HG02840 (cell line): Measurements from ENCODE around the gene ADARB2.

Source experiments
- ATAC-seq: cut with Tn5 transposase; IDR thresholded peaks from one replicate; pipeline ENCODE4 v1.9.1; 2021; ENCODE audit warnings: mild to moderate bottlenecking, moderate library complexity, moderate number of reproducible peaks; ENCODE audit not compliant: unreplicated experiment, low FRiP score

The ADARB2 gene

DNA sequence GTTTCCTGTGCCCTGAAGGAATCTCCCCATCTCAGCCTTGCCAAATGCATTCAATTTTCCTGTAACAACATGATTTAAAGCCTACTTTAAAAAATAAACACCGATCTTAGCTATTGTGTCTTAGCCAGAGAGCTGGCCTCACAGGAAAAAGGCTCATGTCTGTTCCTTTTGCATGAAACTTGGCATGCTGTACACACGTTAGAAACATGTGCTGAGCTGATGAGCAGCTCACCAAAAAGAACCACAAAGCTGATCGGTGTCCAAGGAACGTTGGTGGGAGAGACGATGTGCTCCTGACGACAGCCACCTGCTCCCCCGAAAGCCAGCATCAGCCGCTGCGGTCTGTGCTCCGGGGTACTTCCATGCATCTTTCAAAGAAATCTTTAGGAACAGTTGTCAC, 135.9 kb downstream of the ADARB2 start:
- ATAC-seq, result no peak

DNA sequence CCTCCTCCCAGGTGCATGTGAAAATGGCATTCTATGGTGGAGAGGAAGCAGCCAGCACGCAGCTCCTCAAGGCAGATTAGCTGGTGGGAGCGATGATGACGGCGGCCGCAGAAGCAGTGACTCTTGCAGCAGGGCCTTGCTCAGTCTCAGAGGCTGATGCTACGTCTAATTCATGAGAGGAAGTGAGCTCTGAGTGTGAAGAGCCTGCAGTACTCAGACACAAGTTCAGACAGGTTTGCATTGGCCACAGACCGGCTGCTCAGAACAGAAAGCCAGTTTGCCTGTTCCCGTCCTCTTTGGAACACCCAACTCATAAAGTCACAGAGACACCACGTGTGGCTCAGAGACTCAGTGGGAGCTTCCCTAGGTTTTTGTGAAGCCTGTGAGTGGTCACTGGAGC, 136.5 kb downstream of the ADARB2 start:
- no peak for ATAC-seq

- no peak for ATAC-seq
Measured at GRCh38 chr10:1598393-1599153, 138.8 kb downstream of the ADARB2 start.

DNA sequence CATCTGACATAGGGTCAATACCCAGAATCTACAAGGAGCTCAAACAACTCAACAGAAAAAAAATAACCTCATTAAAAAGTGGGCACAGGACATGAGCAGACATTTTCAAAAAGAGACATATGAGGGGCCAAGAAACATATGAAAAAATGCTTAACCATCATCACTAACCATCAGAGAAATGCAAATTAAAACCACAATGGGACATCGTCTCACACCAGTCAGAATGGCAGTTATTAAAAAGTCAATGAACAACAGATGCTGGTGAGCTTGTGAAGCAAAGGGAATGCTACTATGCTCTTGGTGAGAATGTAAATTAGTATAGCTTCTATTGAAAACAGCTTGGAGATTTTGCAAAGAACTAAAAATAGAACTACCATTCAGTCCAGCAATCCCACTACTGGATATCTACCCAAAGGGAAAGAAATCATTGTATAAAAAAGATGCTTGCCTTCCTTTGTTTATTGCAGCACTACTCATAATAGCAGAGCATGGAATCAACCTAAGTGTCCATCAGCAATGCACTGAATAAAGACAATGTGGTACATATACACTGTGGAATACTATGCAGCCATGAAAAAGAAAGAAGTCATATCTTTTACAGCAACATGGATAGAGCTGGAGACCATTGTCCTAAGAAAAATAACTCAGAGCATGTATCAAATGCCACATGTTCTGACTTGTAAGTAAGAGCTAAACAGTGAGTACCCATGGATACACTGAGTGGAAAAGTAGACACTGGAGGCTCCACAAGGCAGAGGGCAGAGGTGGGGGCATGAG, 139.8 kb downstream of the ADARB2 start:
- no peak for ATAC-seq

- no peak for ATAC-seq
Measured at GRCh38 chr10:1596482-1597099, 140.7 kb downstream of the ADARB2 start.

DNA sequence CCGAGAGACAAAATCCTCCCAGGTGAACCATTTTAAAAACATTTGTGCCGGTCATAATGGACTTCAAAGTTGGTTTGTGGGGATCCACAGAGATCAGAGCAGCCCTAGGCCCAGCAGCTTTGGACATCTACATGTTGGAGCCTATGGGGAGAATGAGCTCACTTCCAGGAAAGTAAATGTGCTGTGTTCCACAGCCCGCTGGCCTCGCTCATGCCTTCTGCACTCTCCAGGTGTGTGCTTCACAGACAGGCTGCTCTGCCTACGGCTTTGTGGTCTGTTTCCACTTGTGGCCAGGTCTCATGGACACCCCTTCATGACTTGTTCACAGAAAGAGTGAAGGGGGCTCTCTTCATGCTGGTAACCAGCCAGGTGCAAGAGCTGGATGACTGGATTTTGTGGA, 141.6 kb downstream of the ADARB2 start:
- no peak for ATAC-seq

DNA sequence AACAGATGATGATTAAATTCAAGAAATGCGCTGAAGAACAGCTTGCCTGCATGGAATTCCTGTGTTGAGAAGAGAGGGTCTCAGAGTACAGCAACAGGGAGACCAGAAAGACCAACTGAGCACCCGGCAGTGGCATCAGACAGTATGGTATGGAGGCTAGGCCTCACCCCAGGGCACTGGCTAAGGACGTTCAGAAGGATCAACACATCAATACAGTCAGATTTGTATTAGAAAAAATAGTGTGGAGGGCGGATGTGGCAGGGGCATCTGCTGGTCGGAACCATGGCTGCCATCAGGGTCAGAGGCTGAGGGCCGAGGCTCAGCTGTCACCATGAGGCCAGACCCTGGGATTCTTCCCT, 142.1 kb downstream of the ADARB2 start:
- ATAC-seq, result no peak

DNA sequence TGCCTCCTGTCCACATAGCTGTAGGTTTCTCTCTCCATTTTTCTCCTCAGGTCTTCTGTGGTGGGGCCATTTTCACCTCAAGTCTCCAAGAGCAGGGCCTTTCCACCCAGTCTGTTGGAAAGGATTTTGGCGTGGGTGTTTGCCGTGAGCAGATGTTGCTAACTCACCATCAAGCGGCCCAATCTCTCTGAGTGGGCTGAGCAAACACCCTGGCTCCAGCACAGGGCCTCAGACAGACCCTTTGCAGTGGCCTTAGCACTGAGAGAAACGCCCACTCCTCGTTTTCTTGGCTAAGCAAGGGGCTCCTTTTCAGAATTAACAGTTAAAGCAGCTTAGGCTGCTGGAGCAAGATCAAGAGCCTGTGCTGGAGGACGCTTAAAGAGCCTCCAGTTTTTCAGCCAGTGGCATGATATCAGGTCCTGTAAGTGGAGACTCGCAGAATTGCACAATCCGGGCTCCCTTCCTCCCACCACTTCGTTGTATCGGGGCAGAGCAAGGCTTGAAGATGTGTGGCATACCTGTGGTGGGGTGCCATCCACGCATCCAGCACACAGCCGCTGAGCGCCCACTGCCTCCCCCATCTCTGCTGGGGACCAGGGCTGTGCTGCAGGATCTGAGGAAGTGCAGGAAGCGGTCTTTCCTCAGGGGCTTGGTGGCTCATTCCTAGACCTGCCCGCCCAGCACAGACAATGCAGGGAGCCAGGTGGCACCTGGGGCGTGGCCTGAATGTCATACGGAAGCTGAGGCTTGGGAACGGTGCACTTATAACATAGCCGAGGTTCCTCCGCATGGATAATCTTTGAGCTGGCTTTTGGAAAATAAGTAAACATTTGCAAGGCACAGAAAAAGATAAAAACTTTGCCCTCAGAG, 142.7 kb downstream of the ADARB2 start:
- ATAC-seq, result no peak

DNA sequence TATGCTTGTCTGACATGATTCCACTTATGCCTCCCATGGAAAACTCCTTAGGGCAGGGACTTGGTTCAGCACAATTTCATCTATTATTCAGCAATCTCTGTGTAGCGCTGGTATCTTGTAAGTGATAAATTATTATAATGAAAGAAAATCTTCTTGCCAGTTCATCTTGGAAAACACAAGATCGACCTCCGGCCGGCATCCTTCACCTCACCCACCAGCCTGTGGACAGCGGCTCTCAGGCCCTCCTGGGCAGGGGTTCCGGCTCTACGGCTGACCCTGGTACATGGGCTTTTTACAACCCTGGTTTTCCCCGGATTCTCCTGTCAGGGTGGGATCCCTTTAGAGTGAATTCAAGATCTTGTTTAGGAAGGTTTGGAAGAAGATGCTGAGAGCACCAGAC, 145.6 kb downstream of the ADARB2 start:
- ATAC-seq, result no peak

DNA sequence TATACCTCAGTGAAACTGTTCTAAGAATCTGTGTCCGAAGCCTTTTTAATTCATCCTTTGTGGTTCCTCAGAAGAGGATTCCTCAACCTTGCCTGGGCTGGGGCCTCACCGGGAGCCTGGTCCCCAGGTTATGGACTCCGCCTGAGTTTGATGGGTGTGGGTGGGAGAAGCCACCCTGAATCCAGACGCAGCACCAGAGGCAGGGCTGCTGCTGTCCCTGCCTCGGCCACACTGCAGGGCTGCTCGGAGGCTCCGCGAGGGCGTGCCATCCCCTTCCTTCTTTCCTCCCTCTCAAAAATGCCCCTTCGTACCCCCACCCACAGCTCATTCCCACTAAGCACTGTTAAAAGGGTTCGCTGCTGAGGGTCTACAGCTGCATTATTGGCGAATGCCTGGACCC, 146.3 kb downstream of the ADARB2 start:
- no peak for ATAC-seq

DNA sequence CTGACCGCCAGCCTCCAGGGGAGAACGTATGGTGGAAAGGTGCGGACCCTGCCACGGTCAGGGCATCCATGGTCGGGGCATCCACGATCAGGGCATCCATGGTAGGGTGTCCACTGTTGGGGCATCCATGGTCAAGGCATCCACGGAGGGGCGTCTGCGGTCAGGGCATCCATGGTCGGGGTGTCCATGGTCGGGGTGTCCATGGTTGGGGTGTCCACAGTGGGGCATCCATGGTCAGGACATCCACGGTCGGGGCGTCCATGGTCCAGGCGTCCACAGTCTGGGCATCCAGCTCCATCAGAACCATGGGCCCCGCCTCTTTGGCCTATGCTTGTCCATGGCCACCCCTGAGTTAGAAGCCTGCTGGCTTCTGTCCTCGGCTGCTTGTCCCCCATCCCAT, 148.1 kb downstream of the ADARB2 start:
- ATAC-seq, result no peak

DNA sequence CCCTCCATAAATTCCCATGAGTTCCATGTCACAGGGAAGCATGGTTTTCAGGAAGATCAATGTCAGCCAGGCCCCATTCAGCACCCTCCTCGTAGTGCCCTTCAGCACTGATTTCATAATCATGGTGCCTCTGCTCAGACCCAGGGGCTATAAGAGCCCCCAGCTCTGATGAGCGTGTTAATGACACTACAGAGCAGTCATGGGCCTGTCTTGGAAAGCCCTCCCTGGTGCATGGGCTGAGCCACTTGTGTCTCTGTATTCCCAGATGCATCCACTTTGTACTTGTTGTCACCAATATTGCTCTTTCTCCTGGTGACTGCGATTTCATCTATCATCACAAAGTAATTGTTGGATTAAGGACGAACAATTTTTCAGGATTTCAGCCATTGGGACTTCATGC, 154.6 kb downstream of the ADARB2 start:
- no peak for ATAC-seq

- ATAC-seq, result no peak
Measured at GRCh38 chr10:1581189-1581588, 156.1 kb downstream of the ADARB2 start.

DNA sequence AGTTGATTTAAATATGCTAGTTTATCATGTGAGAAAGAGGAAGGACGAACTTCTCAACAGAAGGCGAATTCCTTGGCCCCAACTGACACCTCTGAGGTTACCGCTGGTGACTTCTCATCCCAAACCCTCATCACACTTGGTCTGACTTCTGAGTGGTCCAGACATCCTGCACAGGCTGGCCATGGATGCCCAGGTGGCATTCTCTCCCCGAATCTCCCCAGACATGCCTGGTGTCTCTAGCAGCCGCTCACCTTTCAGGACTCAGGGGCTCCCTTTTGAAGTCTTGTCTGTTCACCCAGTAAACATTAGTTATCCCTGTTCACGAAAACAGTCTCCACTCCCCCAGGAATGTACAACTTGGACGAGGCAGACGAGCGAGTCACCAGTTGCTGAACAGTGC, 157.7 kb downstream of the ADARB2 start:
- no peak for ATAC-seq

DNA sequence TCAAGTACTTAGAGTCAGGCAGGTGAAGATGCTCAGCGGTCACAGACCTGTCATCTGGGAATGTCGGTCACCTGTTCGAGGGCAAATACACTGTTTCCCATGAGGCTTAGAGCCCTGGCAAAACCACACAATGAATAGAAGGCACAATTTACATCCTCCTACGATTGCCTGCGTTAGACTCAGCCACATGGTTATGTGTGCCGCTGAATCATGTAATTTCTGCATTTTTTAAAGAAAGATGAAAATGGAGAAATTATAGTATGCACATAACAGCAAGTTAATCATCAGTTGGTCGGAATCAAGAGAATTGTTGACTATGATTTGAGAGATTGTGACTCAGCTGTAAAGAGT, 158.2 kb downstream of the ADARB2 start:
- ATAC-seq, result no peak

DNA sequence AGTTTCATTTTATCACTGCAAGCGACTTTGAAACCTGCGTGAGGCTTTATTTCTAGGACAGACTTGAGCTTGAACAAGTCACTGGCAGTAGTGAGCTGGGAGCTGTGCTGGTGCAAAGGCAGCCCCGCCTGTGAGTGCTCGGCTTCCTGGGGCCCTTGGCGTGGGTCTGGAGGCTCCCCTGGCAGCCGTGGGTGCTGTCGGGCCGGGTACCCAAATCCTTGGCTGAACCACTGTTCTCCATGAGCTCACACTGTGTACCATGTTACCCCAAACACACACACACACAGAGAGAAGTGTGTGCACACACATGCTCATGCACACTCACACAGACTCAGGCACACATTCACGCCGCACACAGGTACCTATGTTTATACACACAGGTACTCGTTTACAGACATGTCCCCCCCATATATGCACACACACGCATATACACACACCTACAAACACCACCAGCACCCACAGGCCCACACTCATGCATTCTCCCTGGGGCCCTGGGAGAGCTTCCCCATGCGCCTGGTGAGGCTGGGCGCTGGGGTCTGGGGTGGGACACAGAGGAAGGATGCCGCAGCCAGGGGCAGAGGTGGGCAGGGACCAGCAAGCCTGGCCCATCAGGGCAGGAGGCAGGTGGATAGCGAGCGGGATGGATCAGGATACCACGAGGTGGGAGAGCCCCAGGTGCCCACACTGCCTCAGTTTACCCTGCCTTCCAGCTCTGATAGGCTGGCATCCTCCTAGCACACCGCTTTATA, 158.8 kb downstream of the ADARB2 start:
- ATAC-seq, result no peak

DNA sequence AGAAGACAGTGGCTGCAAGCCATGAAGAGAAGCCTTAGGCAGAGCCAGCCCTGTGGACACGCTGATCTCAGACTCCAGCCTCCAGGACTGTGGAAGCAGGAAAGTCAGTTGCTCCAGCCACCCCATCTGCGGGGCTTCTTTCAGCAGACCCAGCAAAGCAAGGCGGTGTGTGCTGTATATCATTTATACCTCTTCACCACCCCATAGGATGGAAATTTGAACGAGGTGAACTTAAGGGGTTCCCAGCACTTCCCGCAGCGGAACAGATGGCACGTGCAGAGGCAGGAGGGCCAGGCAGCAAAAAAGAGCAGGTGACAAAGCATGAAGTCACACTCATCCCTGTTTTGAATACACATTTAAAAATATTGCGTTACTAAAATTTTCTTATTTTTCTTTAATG, 159.4 kb downstream of the ADARB2 start:
- ATAC-seq, result no peak

DNA sequence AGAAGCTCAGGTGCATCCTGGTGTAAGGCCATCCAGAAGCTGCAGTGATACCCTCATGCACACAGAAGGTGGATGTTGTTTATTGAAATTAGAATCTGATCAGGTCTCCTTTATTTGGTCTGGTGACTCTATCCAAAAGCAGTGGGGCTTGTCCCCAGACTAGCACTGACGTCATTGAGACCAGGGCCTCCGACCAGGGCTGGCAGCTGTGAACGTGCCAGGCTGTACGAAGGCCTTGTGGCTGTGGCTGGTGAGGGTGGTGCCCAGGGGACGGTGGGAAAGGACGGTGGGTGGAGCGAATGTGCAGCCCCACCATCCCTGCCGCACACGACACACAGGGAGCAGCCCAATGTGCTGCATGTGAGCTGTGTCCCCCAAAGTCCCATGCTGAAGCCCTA, 160.0 kb downstream of the ADARB2 start:
- ATAC-seq, result no peak

GRCh38 chr10:1576467-1577372, 160.6 kb downstream of the ADARB2 start:
- no peak for ATAC-seq
